ENCODE results near the gene PLPP4. TPM values are rescaled to one million over a fixed set of nuclear protein-coding genes. Genes with fewer than 3 reads are reported as not detected.

Gene PLPP4
- total and polyA plus RNA-seq, 2 of the 13 experiments (the other 11 are each of a cell fraction or from before 2014, with no cell fraction given): not detected

DNA sequence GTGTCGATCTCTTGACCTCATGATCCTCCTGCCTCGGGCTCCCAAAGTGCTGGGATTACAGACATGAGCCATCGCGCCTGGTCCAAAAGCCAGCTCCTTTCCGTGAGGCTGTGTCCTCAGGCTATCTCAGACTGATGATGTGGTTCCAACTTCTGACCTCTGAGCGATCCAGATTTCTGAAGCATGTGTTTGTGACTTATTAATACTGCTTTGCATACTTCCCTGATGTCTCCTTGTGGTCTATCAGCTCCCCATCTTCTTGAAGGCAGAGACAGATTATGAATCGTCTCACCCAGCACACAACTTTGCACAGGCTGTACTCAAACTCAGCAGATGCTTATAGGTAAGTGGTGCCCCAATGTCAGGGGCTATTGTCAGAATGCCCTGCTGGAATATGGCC, 2.0 kb upstream of the PLPP4 start:
- in situ Hi-C loops (cut with HindIII; ENCODE audit: extremely low pct_ligation_motif_present, low pct_unique_long_range_greater_than_20kb) (no loop called here), intact Hi-C loops (cut with micrococcal nuclease; ENCODE audit: unreplicated experiment) (no loop called here)
- ATAC-seq (no peak), DNase-seq (ENCODE audit: low spot score) (no peak), FAIRE-seq (no peak)
- Histone ChIP-seq H4K20me1 (ENCODE audit: insufficient read depth, low read length) (no peaks in the 10 kb centered on the region), H3K4me1 (ENCODE audit: insufficient read depth, low read length) (no peaks in the 10 kb centered on the region; the same call in 1 of the 2 replicates), H3K27ac (ENCODE audit: extremely low read length, insufficient read depth, low read length) (no peak overlapping the region), H2AFZ (ENCODE audit: low read length) (no peak overlapping the region), H3K36me3 (replicated peaks in 1 of 2; ENCODE audit: control insufficient read depth in 1 of 2, insufficient read depth in 2 of 2, low read length in 2 of 2) (no peaks in the 10 kb centered on the region), H3K4me2 (ENCODE audit: low read depth, low read length) (no peak overlapping the region), H3K27me3 (ENCODE audit: control insufficient read depth in 1 of 2, insufficient read depth in 2 of 2, low read length in 2 of 2) (peaks cover 5 to 39% of the 10 kb centered on the region in 2 experiments; a peak in 3 of 5 replicates), H3K79me2 (ENCODE audit: insufficient read depth, low read length) (no peaks in the 10 kb centered on the region), H3K9me3 (ENCODE audit: low read length) (no peaks in the 10 kb centered on the region), H3K4me3 (replicated peaks in 1 of 3; ENCODE audit: insufficient read depth in 1 of 3, low read depth in 2 of 3, low read length in 3 of 3) (no peak overlapping the region), H3K9ac (ENCODE audit: insufficient read depth, low read depth, low read length) (no peak overlapping the region)
- TF ChIP-seq, protein P1, sequence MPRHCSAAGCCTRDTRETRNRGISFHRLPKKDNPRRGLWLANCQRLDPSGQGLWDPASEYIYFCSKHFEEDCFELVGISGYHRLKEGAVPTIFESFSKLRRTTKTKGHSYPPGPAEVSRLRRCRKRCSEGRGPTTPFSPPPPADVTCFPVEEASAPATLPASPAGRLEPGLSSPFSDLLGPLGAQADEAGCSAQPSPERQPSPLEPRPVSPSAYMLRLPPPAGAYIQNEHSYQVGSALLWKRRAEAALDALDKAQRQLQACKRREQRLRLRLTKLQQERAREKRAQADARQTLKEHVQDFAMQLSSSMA (CRISPR knock-in tag; IDR thresholded peaks at IDR 0.05): no peak
- TF ChIP-seq, protein P2, sequence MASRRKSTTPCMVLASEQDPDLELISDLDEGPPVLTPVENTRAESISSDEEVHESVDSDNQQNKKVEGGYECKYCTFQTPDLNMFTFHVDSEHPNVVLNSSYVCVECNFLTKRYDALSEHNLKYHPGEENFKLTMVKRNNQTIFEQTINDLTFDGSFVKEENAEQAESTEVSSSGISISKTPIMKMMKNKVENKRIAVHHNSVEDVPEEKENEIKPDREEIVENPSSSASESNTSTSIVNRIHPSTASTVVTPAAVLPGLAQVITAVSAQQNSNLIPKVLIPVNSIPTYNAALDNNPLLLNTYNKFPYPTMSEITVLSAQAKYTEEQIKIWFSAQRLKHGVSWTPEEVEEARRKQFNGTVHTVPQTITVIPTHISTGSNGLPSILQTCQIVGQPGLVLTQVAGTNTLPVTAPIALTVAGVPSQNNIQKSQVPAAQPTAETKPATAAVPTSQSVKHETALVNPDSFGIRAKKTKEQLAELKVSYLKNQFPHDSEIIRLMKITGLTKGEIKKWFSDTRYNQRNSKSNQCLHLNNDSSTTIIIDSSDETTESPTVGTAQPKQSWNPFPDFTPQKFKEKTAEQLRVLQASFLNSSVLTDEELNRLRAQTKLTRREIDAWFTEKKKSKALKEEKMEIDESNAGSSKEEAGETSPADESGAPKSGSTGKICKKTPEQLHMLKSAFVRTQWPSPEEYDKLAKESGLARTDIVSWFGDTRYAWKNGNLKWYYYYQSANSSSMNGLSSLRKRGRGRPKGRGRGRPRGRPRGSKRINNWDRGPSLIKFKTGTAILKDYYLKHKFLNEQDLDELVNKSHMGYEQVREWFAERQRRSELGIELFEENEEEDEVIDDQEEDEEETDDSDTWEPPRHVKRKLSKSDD (CRISPR knock-in tag; IDR thresholded peaks at IDR 0.05; ENCODE audit: low read depth): no peak
- TF ChIP-seq ZNF773 (CRISPR knock-in tag; IDR thresholded peaks at IDR 0.05; ENCODE audit: borderline replicate concordance): no peak
- TF ChIP-seq, protein P3, sequence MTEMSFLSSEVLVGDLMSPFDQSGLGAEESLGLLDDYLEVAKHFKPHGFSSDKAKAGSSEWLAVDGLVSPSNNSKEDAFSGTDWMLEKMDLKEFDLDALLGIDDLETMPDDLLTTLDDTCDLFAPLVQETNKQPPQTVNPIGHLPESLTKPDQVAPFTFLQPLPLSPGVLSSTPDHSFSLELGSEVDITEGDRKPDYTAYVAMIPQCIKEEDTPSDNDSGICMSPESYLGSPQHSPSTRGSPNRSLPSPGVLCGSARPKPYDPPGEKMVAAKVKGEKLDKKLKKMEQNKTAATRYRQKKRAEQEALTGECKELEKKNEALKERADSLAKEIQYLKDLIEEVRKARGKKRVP (CRISPR knock-in tag; IDR thresholded peaks at IDR 0.05): no peak
- TF ChIP-seq SSRP1 (CRISPR knock-in tag; IDR thresholded peaks at IDR 0.05): no peak
- no peak for TF ChIP-seq ZNF446 (CRISPR knock-in tag; IDR thresholded peaks at IDR 0.05)
- no peak for TF ChIP-seq JDP2 (CRISPR knock-in tag; IDR thresholded peaks at IDR 0.05; ENCODE audit: borderline replicate concordance)
- TF ChIP-seq, protein P4, sequence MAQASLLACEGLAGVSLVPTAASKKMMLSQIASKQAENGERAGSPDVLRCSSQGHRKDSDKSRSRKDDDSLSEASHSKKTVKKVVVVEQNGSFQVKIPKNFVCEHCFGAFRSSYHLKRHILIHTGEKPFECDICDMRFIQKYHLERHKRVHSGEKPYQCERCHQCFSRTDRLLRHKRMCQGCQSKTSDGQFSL (CRISPR knock-in tag; IDR thresholded peaks at IDR 0.05): no peak
- POLR2A ChIA-PET: no interaction called here
- no TSS peak for BruUV-seq (replicated peaks)
- 38% methylated on average over 6 of the region's 7 CpGs for WGBS (ENCODE audit: low lambda C conversion rate)
- CTCF ChIA-PET (ENCODE audit: low intra/inter-chr PET ratio, low total read pairs): no interaction called here

Data from HepG2 (cell line).